Astrocyte (in vitro differentiated cells and primary cell): ENCODE results near the gene GUCY2C.

Source experiments
- CTCF ChIP-seq: IDR thresholded peaks from 2 replicates; pipeline ENCODE4 v1.5.1; 2011; ENCODE audit warnings: low read depth, mild to moderate bottlenecking, inconsistent platforms, low read length, moderate library complexity; ENCODE audit not compliant: insufficient read depth
- EZH2 ChIP-seq: IDR thresholded peaks from 2 replicates; pipeline ENCODE4 v1.6.1; 2012; ENCODE audit warnings: mild to moderate bottlenecking, low read length, inconsistent platforms; ENCODE audit not compliant: insufficient read depth

- no peak for TF ChIP-seq CTCF
- no peak for TF ChIP-seq EZH2
Observed at GRCh38 chr12:14694970-14695369, 1.4 kb downstream of the GUCY2C start.
